Vein endothelial cell (primary cell): ENCODE measurements around the gene GDPD3. TPM values are rescaled to one million over a fixed set of nuclear protein-coding genes. Genes with fewer than 3 reads are reported as not detected.

Experiments
- total RNA-seq: library from RNA; depleted of rRNA; stranded (reverse); fragments of >200 nt; gene quantifications from 2 replicates; pipeline ENCODE4 v1.2.3, GENCODE V29; 2012

Gene GDPD3
- 1.3 and 1.8 TPM in 2 replicates for total RNA-seq

GRCh38 chr16:30113031-30113710, at the start of gene GDPD3:
TSS of gene GDPD3 (minus strand) at chr16:30113537. CDS start at chr16:30113478, 59 bp downstream.

DNA sequence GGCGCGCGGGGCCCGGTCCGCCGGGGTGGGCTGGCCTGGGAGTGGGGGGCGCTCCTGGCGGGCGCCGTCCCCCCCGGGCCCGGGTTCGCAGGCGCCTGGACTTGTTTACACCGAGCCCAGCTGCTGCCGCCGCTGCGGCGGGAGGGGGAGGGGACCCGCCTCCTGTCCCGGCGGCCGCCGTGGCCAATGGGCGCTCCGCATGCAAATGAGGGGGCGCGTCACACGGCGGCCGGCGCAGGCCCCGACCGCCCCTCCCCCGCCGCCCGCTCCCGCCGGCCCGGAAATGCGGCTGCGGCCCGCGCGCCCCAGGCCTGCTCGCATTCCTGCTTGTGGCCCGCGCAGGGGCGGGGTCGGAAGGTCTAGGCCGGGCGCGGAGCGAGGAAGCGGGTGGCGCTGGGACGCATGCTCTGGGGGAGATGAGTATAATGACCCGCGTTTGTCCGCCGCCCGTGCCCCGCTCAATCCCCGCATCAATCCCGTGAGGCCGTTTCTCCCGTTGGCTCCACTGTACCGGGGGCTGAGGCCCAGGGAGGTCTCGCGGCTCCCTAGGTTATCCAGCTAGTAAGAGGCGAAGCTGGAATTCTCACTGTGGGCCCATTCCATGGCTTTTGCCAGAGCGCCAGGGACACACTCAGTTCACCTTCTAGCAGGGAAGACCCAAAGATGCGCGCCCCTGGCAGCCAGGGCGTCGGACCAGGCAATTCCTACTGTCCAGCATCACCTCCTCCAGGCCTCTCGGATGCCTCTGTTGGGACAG, 17.1 kb downstream of the GDPD3 start, which contains the start of gene YPEL3:
YPEL3 (minus strand) TSS at position 109 of the 757 bp plus-strand sequence. CDS start 731 bp downstream, outside the sequence.

DNA sequence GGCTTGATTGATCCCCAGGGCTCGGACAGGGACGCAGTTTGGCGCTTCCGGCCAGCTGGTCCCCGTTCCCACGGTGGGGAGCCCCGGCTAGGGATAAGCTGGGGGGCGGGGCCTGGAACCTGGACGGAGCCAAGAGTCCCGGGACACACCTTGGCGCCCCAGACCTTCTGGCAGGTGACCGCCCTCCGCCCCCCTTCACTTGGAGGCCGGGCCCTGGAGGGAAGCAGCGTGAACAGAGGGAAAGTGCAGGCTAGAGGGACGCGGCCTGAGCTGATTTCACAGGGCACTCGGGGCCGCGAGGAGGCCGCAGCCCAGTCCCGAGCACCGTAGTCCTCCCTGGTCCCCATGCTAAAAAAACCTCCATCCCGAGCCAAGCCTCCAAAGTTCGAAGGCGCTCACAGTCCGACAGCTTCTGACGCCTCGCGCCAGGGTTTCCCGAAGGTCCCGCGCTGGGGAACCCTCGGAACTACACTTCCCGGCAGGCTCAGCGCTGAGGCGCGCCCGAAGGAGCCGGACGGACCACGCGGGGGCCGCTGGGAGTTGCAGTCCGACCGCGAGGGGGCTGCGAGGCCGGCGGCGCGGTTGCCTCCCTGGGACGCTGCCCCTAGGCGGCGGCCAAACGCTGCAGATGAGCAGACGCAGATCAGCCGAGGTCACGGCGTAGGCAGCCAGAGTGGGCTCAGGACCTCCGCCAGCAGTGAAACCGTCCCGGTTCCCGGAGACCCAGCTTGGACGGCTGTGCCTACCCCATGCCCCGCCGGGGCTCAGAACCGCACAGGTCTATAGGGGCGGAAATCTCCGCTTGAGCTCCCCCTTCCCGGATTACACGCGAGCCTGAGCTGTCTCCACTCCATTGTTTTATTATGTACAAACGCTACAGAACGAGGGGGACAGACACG, 21.6 kb downstream of the GDPD3 start, which contains the start of gene TBX6:
TBX6 (minus strand) TSS at position 451 of the 899 bp plus-strand sequence. CDS start 731 bp downstream, outside the sequence.

DNA sequence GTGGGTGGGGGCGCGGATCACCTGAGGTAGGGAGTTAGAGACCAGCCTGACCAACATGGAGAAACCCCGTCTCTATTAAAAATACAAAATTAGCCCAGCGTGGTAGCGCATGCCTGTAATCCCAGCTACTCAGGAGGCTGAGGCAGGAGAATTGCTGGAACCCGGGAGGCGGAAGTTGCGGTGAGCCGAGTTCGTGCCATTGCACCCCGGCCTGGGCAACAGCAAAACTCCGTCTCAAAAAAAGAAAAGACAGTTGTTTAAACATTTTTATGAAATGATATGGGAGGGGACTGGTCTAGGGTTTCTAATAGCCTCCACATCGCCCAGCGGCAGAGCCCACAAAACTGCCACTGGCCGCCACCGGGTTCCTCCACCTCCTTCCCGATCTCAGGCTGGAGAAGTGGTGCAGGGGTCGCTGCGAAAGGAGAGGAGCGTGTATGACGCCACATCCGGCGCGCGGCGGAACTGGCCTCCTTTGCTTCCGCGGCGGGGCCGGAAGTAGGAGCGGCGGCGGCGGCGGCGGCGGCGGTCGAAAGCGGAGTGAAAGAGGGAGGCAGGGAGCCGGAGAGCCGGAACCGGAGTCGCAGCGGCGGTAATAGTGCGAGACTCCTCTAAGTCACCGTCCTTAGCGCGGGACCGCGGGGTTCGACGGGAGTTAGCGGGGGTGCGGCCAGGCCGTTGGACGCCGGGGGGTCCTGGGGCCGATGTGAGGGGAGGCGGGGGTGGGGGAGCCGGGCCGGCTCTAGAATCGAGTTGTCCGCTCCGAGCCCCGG, 37.6 kb downstream of the GDPD3 start, which contains the start of gene PPP4C:
PPP4C (plus strand) TSS at position 492 of the 773 bp plus-strand sequence. CDS start 384 bp downstream, outside the sequence.

DNA sequence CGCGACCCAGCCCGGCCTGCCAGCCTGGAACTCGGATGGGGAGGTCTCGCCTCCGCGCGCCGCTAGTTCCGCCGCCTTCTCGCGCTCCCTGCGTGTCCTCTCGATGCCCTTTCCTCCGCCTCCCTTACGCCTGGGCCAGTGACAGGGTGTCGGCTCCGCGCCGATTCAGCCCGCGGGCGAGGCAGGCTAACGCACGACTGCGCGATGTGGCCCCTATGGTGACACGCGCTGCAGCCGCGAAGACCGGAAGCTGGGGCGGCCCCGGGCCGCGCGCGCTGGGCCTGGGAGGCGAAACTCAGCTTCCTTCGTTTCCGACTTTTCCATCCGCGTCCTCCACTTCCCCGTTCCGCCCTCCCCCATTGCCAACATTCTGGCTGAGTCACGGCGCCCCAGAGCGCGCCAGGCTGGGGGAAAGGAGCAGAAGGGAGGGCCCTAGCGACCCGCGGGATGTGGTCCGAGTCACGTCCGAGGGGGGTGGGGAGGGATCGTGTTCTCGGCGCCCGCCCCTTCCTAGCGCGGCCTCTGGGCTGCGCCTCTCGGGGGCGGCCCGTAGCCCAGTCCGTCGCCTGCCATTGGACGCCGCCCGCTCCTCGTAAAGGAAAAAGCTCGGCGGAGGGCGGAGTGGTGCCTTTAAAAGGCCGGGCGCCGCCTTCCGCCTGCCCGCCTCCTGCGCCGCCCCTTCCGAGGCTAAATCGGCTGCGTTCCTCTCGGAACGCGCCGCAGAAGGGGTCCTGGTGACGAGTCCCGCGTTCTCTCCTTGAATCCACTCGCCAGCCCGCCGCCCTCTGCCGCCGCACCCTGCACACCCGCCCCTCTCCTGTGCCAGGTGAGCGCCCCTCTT, 48.0 kb downstream of the GDPD3 start, which contains the start of gene ALDOA:
ALDOA (plus strand) TSS at position 659 of the 841 bp plus-strand sequence. CDS start 1,138 bp downstream, outside the sequence.

Other genes starting within 250 kb of the GDPD3 start
- 0.67 and 1.6 TPM in 2 replicates for gene SEZ6L2, start 214.0 kb downstream of the GDPD3 start, total RNA-seq
- 0.33 and 0.48 TPM in 2 replicates for gene ASPHD1, start 213.0 kb downstream of the GDPD3 start, total RNA-seq
- 14.7 and 17.0 TPM in 2 replicates for gene KCTD13, start 187.3 kb downstream of the GDPD3 start, total RNA-seq
- 74.7 and 91.1 TPM in 2 replicates for gene TMEM219, start 151.5 kb downstream of the GDPD3 start, total RNA-seq
- gene TAOK2, start 139.7 kb downstream of the GDPD3 start, total RNA-seq = 115 and 128 TPM in 2 replicates
- gene HIRIP3, start 117.9 kb downstream of the GDPD3 start, total RNA-seq = 3.9 and 4.4 TPM in 2 replicates
- gene INO80E, start 117.3 kb downstream of the GDPD3 start, total RNA-seq = 30.7 and 57.3 TPM in 2 replicates
- 0.29 TPM in 1 of 2 replicates, not detected in the other for gene DOC2A, start 102.5 kb downstream of the GDPD3 start, total RNA-seq
- not detected in 2 replicates for gene C16orf92, start 90.3 kb downstream of the GDPD3 start, total RNA-seq
- not detected in 2 replicates for gene TLCD3B, start 82.3 kb downstream of the GDPD3 start, total RNA-seq
- gene ALDOA, start 47.8 kb downstream of the GDPD3 start, total RNA-seq = 719 and 1,079 TPM in 2 replicates
- 293 and 325 TPM in 2 replicates for gene PPP4C, start 37.5 kb downstream of the GDPD3 start, total RNA-seq
- gene TBX6, start 21.6 kb downstream of the GDPD3 start, total RNA-seq = 0.10 and 0.33 TPM in 2 replicates
- gene YPEL3, start 17.3 kb downstream of the GDPD3 start, total RNA-seq = 16.8 and 30.4 TPM in 2 replicates
- gene MAPK3, start 9.7 kb upstream of the GDPD3 start, total RNA-seq = 70.8 and 112 TPM in 2 replicates
- gene CORO1A, start 70.1 kb upstream of the GDPD3 start, total RNA-seq = 5.6 and 6.8 TPM in 2 replicates
- 96.4 and 190 TPM in 2 replicates for gene BOLA2B, start 80.1 kb upstream of the GDPD3 start, total RNA-seq
- 31.4 and 50.0 TPM in 2 replicates for gene SLX1A, start 80.3 kb upstream of the GDPD3 start, total RNA-seq
- 12.4 and 13.7 TPM in 2 replicates for gene SULT1A3, start 85.7 kb upstream of the GDPD3 start, total RNA-seq
- gene NPIPB13, start 134.9 kb upstream of the GDPD3 start, total RNA-seq = 0.96 and 3.6 TPM in 2 replicates
- gene CD2BP2, start 241.8 kb upstream of the GDPD3 start, total RNA-seq = 40.5 and 43.7 TPM in 2 replicates